Measurements from ENCODE around the gene TAL1. TPM values are rescaled to one million over a fixed set of nuclear protein-coding genes. Genes with fewer than 3 reads are reported as not detected.
A peak's percentile ranks its signal among the peaks of the same experiment; 100 is the strongest.

Gene TAL1
- total and polyA plus RNA-seq, 2 donors (not counting 3 experiments of a cell fraction or from before 2014, with no cell fraction given), result 36.7 to 52.4 TPM

DNA sequence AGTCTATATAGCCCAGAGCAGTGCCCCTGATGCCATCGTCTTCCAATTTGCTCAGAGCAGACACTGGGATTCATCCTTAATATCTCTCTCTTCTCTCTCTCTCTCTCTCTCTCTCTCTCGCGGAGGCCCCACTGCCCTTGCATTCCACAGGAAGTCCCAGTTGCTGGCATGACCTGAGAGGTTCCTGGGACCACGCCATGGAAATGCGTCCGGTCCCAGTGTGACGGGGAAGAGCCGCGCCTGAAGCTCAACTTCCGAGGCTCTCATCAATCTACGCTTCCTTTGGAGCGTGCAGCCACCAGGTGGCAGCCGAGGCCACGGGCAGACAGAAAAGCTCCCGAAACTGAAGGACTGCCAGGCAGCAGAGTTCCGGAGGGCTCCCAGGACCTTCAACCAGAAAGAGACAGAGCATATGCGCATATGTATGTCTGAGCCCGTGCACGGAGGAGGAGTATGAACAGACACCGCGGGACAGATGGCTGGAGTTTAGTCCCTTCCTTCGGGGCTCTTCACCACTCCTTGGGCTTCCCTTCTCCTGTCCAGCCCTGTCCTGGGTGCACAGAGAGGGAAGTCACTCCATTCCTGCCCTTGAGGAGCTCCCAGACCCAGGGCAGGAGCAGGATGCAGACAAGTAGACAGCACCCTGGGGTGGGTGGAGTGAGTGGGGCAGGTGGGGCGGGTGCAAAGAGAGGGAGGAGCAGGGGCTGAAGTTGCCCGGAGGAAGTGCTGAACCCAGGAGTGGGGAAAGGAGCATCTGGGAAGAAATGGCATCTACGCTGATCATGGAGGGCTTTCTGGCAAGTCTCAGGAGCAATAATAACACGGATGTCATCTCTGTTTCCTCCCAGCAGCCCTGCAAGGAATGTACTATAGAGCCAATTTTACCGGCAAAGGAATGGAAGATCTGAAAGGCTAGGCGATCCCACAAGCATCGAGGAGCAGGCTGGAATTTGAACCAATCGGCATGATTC is 52.7 kb downstream of the TAL1 start:
- peak overlapping the region in 2 of 3 experiments; percentile 22 to 30 for H3K4me3 ChIP-seq (replicated peaks in 1 of 3; ENCODE audit: insufficient read depth in 1 of 3, low read depth in 1 of 3, low read length in 3 of 3)
- TF ChIP-seq JUN (IDR thresholded peaks at IDR 0.05; ENCODE audit: borderline replicate concordance, insufficient read depth, insufficient read length, low read depth) (no peak), POLR2AphosphoS5 (IDR thresholded peaks at IDR 0.05; ENCODE audit: insufficient read depth, low read depth, low read length) (peak; percentile 48)
- TF ChIP-seq, protein P1, sequence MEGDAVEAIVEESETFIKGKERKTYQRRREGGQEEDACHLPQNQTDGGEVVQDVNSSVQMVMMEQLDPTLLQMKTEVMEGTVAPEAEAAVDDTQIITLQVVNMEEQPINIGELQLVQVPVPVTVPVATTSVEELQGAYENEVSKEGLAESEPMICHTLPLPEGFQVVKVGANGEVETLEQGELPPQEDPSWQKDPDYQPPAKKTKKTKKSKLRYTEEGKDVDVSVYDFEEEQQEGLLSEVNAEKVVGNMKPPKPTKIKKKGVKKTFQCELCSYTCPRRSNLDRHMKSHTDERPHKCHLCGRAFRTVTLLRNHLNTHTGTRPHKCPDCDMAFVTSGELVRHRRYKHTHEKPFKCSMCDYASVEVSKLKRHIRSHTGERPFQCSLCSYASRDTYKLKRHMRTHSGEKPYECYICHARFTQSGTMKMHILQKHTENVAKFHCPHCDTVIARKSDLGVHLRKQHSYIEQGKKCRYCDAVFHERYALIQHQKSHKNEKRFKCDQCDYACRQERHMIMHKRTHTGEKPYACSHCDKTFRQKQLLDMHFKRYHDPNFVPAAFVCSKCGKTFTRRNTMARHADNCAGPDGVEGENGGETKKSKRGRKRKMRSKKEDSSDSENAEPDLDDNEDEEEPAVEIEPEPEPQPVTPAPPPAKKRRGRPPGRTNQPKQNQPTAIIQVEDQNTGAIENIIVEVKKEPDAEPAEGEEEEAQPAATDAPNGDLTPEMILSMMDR (IDR thresholded peaks at IDR 0.05; ENCODE audit: extremely low read depth in 1 of 2, insufficient read depth in 1 of 2, low read depth in 1 of 2, low read length in 2 of 2), result peak; percentile 91 to 93
- no peak overlapping the region for H3K27ac ChIP-seq (ENCODE audit: insufficient read depth, low read depth, low read length)
- DNase-seq (ENCODE audit: low read depth, low spot score), result peak; percentile 91
- no peak overlapping the region for H3K9ac ChIP-seq (replicated peaks; ENCODE audit: extremely low read depth, insufficient read depth, low read length)
- no peaks in the 10 kb centered on the region for H3K27me3 ChIP-seq (ENCODE audit: control insufficient read depth in 2 of 2, insufficient read depth in 2 of 2, low read length in 2 of 2)
- intact Hi-C loops (cut with micrococcal nuclease) (loop anchor here (1.0 to 5.0 kb wide), 9 partner anchors 11 to 531 kb away; partner anchors contain the start of genes PDZK1IP1 and STIL), dilution Hi-C loops (cut with MboI; ENCODE audit: extremely low pct_ligation_motif_present, low sequenced_read_pairs) (no loop called here)
- H3K4me1 ChIP-seq (ENCODE audit: control insufficient read depth, extremely low read depth, insufficient read depth, low read length), result peaks cover 19% of the 10 kb centered on the region
- no TSS peak for BruUV-seq (replicated peaks)
- ChIA-PET POLR2A (interaction anchor here (0.9 to 1.6 kb wide), 2 partner anchors 135 to 154 kb away, joined by 4 to 7 read pairs; partner anchors contain the start of genes CMPK1 and STIL), CTCF (interaction anchor here (0.6 to 8.1 kb wide), 73 partner anchors 8 to 818 kb away, joined by 3 to 223 read pairs (median 5); partner anchors contain the start of genes CMPK1, CYP4X1, EFCAB14 and FOXD2)
- H3K4me2 ChIP-seq (ENCODE audit: insufficient read depth, low read length), result peak overlapping the region; percentile 50
- H2AFZ ChIP-seq (ENCODE audit: low read depth, low read length), result peak overlapping the region; percentile 83
- H4K20me1 ChIP-seq (replicated peaks; ENCODE audit: control insufficient read depth, extremely low read depth, insufficient read depth, low read length), result no peaks in the 10 kb centered on the region
- no peaks in the 10 kb centered on the region for H3K36me3 ChIP-seq (ENCODE audit: control insufficient read depth in 2 of 2, extremely low read depth in 1 of 2, insufficient read depth in 2 of 2, low read length in 2 of 2)
- H3K9me3 ChIP-seq (replicated peaks; ENCODE audit: control insufficient read depth, insufficient read depth, low read length), result no peaks in the 10 kb centered on the region
- no peaks in the 10 kb centered on the region for H3K9me1 ChIP-seq (replicated peaks; ENCODE audit: control insufficient read depth, extremely low read depth, insufficient read depth, low read length)
- FAIRE-seq, result peak; percentile 95
- H3K79me2 ChIP-seq (ENCODE audit: control insufficient read depth, insufficient read depth, low read length), result no peaks in the 10 kb centered on the region
